Measurements from ENCODE around the gene FUS.
"Not testable (repeated sequence)": the region's sequence is repeated elsewhere in the genome, so short reads cannot be mapped to it uniquely, and the experiment has no call there.

The FUS gene

GRCh38 chr16:31179747-31180459 lies at the start of gene FUS:
Gene FUS, plus strand, starts transcription at chr16:31180139. Its CDS starts 76 bp downstream, at chr16:31180215.
- DNase-seq (ENCODE audit: low read depth in 2 of 2), result peak; percentile 85 to 86

GRCh38 chr16:31130336-31130891 lies 49.5 kb upstream of the FUS start:
- DNase-seq (ENCODE audit: low read depth in 2 of 2), result no peak

GRCh38 chr16:31130899-31131298 lies 49.0 kb upstream of the FUS start:
- no peak for DNase-seq (ENCODE audit: low read depth in 2 of 2)

GRCh38 chr16:31131416-31131815 lies 48.5 kb upstream of the FUS start:
- DNase-seq (ENCODE audit: low read depth in 2 of 2), result no peak

GRCh38 chr16:31131841-31132271 lies 48.1 kb upstream of the FUS start:
- DNase-seq (ENCODE audit: low read depth in 2 of 2), result no peak

- no peak for DNase-seq (ENCODE audit: low read depth in 2 of 2)
Measured at GRCh38 chr16:31132303-31132979, 47.5 kb upstream of the FUS start.

GRCh38 chr16:31133046-31133501 lies 46.9 kb upstream of the FUS start:
- no peak for DNase-seq (ENCODE audit: low read depth in 2 of 2)

GRCh38 chr16:31134091-31134571 lies 45.8 kb upstream of the FUS start:
- no peak for DNase-seq (ENCODE audit: low read depth in 2 of 2)

GRCh38 chr16:31134625-31135534 lies 45.1 kb upstream of the FUS start:
- DNase-seq (ENCODE audit: low read depth in 2 of 2), result no peak

- no peak for DNase-seq (ENCODE audit: low read depth in 2 of 2)
Measured at GRCh38 chr16:31135535-31136286, 44.2 kb upstream of the FUS start, which contains the start of gene PRSS8. Gene PRSS8, minus strand, starts transcription at chr16:31135727. Its CDS starts 229 bp downstream, at chr16:31135498.

GRCh38 chr16:31136287-31136662 lies 43.7 kb upstream of the FUS start:
- no peak for DNase-seq (ENCODE audit: low read depth in 2 of 2)

GRCh38 chr16:31136822-31137499 lies 43.0 kb upstream of the FUS start:
- DNase-seq (ENCODE audit: low read depth in 2 of 2), result not testable (repeated sequence)

GRCh38 chr16:31138621-31139578 lies 41.0 kb upstream of the FUS start:
- DNase-seq (ENCODE audit: low read depth in 2 of 2), result no peak

GRCh38 chr16:31141071-31141469 lies 38.9 kb upstream of the FUS start:
- DNase-seq (ENCODE audit: low read depth in 2 of 2), result not testable (repeated sequence)

- DNase-seq (ENCODE audit: low read depth in 2 of 2), result no peak
Measured at GRCh38 chr16:31141489-31142108, 38.3 kb upstream of the FUS start.

GRCh38 chr16:31142109-31143010 lies 37.6 kb upstream of the FUS start:
- DNase-seq (ENCODE audit: low read depth in 2 of 2), result peak; percentile 96 to 98

GRCh38 chr16:31143011-31143693 lies 36.8 kb upstream of the FUS start:
- DNase-seq (ENCODE audit: low read depth in 2 of 2), result no peak
